ENCODE results near the gene DIAPH1. TPM values are rescaled to one million over a fixed set of nuclear protein-coding genes. Genes with fewer than 3 reads are reported as not detected.

The DIAPH1 gene
- total RNA-seq, 1 experiment from 2014 or later: 142 TPM

DNA sequence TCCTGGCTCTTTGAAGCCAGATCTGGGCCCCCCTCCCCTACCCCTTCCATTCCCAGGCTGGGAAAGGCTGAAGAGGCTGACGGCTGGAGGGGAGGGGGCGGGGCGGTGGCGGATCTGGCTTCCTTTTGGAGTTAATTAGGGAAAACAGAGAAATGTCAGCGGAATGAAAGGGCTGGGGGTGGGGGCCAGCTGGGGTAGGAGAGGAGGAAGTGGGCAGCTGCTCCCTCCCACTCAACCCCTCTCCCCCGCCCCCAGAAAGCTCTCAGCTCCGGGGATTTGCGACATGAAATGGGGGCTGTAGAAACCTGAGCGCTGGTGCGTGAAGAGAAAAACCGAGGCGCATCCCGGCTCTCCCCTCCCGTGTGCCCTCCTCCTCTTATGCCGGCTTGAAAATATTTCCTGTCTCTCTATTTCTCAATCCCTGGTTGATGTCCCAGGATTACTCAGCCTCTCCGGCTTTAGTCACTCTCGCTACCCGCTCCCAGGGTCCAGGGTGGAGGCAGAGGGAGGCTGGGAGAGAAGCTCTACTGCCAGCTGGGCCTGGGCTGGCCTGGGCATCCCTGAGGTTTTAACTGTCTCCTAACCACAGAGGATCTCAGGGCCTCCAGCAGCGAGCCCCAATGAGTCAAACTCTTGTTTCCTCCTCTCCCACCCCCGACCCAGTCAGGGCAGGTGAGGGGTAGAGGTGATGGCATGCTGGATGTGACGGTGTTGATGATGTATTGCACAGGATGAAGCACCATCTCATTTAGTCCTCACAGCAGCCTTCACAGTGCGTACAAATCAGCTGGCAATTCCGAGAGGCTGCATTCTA lies 109.8 kb downstream of the DIAPH1 start (continued):
- TF ChIP-seq, protein P1, sequence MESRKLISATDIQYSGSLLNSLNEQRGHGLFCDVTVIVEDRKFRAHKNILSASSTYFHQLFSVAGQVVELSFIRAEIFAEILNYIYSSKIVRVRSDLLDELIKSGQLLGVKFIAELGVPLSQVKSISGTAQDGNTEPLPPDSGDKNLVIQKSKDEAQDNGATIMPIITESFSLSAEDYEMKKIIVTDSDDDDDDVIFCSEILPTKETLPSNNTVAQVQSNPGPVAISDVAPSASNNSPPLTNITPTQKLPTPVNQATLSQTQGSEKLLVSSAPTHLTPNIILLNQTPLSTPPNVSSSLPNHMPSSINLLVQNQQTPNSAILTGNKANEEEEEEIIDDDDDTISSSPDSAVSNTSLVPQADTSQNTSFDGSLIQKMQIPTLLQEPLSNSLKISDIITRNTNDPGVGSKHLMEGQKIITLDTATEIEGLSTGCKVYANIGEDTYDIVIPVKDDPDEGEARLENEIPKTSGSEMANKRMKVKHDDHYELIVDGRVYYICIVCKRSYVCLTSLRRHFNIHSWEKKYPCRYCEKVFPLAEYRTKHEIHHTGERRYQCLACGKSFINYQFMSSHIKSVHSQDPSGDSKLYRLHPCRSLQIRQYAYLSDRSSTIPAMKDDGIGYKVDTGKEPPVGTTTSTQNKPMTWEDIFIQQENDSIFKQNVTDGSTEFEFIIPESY (IDR thresholded peaks at IDR 0.05; ENCODE audit: extremely low read depth, insufficient replicate concordance, low read length): no peak

DNA sequence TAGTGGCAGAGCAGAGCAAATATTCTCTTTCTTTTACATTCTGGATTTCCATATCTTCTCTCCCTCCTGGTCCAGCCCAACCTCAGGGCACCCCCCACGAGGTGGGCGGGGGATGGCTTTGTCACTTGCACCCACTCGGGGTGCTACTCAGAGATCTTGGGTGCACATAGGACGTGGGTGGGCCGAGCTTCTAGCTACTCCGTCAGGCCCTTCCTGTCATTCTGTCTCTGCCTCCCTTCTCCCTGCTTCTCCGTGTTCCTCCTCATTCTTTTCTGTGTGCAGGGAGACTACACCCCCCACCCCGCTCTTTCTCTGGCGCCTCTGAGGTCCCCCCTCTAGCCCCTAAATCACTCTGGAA lies 110.4 kb downstream of the DIAPH1 start:
- H2AFZ ChIP-seq (ENCODE audit: low read depth, low read length, poor library complexity, severe bottlenecking): no peak overlapping the region
- H3K27me3 ChIP-seq (ENCODE audit: insufficient read depth, low read length): no peaks in the 10 kb centered on the region
- no peaks in the 10 kb centered on the region for H3K9me3 ChIP-seq (ENCODE audit: control insufficient read depth in 1 of 2, insufficient read depth in 1 of 2, low read depth in 1 of 2, low read length in 2 of 2)
- H3K79me2 ChIP-seq (ENCODE audit: insufficient read depth, low read length): no peaks in the 10 kb centered on the region
- ATAC-seq (no peak), DNase-seq (ENCODE audit: low read depth, low spot score) (no peak)
- no peaks in the 10 kb centered on the region for H4K20me1 ChIP-seq (ENCODE audit: insufficient read depth)
- ChIA-PET POLR2A (no interaction called here), RAD21 (ENCODE audit: low non-redundant PET in 1 of 2, low total read pairs in 2 of 2, uncharacterized antibody in 2 of 2, unreplicated experiment in 2 of 2) (no interaction called here), CTCF (interaction anchor here (1.4 to 1.7 kb wide), 2 partner anchors 55 to 95 kb away, joined by 3 to 4 read pairs; partner anchors contain the start of gene PCDHGA10)
- intact Hi-C loops (cut with micrococcal nuclease): no loop called here
- H3K4me3 ChIP-seq (replicated peaks in 1 of 2; ENCODE audit: low read depth in 1 of 2, low read length in 2 of 2): no peak overlapping the region
- TF ChIP-seq SIN3A (IDR thresholded peaks at IDR 0.05; ENCODE audit: low read depth): no peak
- TF ChIP-seq FOSL1 (IDR thresholded peaks at IDR 0.05; ENCODE audit: low read depth): no peak
- no peak for TF ChIP-seq EZH2 (IDR thresholded peaks at IDR 0.05)
- TF ChIP-seq CBX3 (IDR thresholded peaks at IDR 0.05; ENCODE audit: low read depth): no peak
- TF ChIP-seq RAD21 (IDR thresholded peaks at IDR 0.05; ENCODE audit: low read depth): no peak
- TF ChIP-seq, protein P2, sequence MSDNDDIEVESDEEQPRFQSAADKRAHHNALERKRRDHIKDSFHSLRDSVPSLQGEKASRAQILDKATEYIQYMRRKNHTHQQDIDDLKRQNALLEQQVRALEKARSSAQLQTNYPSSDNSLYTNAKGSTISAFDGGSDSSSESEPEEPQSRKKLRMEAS (IDR thresholded peaks at IDR 0.05): no peak
- no peak for TF ChIP-seq CEBPB (IDR thresholded peaks at IDR 0.05; ENCODE audit: low read depth)
- TF ChIP-seq ELF1 (IDR thresholded peaks at IDR 0.05; ENCODE audit: borderline replicate concordance, low read depth): no peak
- no peak for TF ChIP-seq ZNF274 (IDR thresholded peaks at IDR 0.05; ENCODE audit: low read depth, low read length)
- TF ChIP-seq TCF7L2 (IDR thresholded peaks at IDR 0.05; ENCODE audit: borderline replicate concordance, extremely low read depth, insufficient read depth, insufficient read length): no peak
- no peak for TF ChIP-seq POLR2A (IDR thresholded peaks at IDR 0.05; ENCODE audit: borderline replicate concordance, extremely low read depth, insufficient read depth, insufficient read length)
- TF ChIP-seq, protein P3, sequence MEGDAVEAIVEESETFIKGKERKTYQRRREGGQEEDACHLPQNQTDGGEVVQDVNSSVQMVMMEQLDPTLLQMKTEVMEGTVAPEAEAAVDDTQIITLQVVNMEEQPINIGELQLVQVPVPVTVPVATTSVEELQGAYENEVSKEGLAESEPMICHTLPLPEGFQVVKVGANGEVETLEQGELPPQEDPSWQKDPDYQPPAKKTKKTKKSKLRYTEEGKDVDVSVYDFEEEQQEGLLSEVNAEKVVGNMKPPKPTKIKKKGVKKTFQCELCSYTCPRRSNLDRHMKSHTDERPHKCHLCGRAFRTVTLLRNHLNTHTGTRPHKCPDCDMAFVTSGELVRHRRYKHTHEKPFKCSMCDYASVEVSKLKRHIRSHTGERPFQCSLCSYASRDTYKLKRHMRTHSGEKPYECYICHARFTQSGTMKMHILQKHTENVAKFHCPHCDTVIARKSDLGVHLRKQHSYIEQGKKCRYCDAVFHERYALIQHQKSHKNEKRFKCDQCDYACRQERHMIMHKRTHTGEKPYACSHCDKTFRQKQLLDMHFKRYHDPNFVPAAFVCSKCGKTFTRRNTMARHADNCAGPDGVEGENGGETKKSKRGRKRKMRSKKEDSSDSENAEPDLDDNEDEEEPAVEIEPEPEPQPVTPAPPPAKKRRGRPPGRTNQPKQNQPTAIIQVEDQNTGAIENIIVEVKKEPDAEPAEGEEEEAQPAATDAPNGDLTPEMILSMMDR (IDR thresholded peaks at IDR 0.05 in 2 of 3, conservative IDR thresholded peaks at IDR 0.05 in 1 of 3; ENCODE audit: borderline replicate concordance in 1 of 3, insufficient read depth in 1 of 3, low read depth in 2 of 3, low read length in 2 of 3): no peak
- TF ChIP-seq, protein P1 (IDR thresholded peaks at IDR 0.05; ENCODE audit: extremely low read depth, insufficient replicate concordance, low read length): no peak
- TF ChIP-seq, protein P4, sequence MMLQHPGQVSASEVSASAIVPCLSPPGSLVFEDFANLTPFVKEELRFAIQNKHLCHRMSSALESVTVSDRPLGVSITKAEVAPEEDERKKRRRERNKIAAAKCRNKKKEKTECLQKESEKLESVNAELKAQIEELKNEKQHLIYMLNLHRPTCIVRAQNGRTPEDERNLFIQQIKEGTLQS (IDR thresholded peaks at IDR 0.05): no peak
- H3K4me1 ChIP-seq (ENCODE audit: control insufficient read depth in 1 of 2, insufficient read depth in 2 of 2, low read length in 2 of 2): no peaks in the 10 kb centered on the region
- BruUV-seq (replicated peaks): no TSS peak
- H3K4me2 ChIP-seq (ENCODE audit: low read length): no peak overlapping the region
- no peaks in the 10 kb centered on the region for H3K9me2 ChIP-seq (ENCODE audit: insufficient read depth)
- no peak overlapping the region for H3K9ac ChIP-seq (ENCODE audit: low read length)
- no peaks in the 10 kb centered on the region for H3K36me3 ChIP-seq (ENCODE audit: control insufficient read depth in 1 of 2, insufficient read depth in 2 of 2, low read length in 2 of 2)
- H3K27ac ChIP-seq (ENCODE audit: low read depth, low read length): no peak overlapping the region

All from HCT116 (cell line).